ENCODE results near the gene DCAF5. TPM values are rescaled to one million over a fixed set of nuclear protein-coding genes. Genes with fewer than 3 reads are reported as not detected.
A peak's percentile ranks its signal among the peaks of the same experiment; 100 is the strongest.

Gene DCAF5
- total RNA-seq, 1 experiment from 2014 or later, result 23.5 TPM

GRCh38 chr14:69135133-69135532 is 17.8 kb downstream of the DCAF5 start:
- TF ChIP-seq CTCF (IDR thresholded peaks at IDR 0.05; ENCODE audit: unreplicated experiment), result no peak
- H3K4me3 Mint-ChIP-seq (ENCODE audit: low read depth, unreplicated experiment), result no peak overlapping the region
- no TSS peak for BruUV-seq (replicated peaks)
- CTCF ChIA-PET, result no interaction called here
- H3K4me1 Mint-ChIP-seq (ENCODE audit: low read depth, unreplicated experiment), result peaks cover 17% of the 10 kb centered on the region
- no peak overlapping the region for H3K27ac Mint-ChIP-seq (ENCODE audit: unreplicated experiment)
- H3K27me3 Mint-ChIP-seq (ENCODE audit: unreplicated experiment), result no peaks in the 10 kb centered on the region
- H3K36me3 Mint-ChIP-seq (ENCODE audit: insufficient read depth, unreplicated experiment), result no peaks in the 10 kb centered on the region
- DNase-seq, result no peak
- no peaks in the 10 kb centered on the region for H3K9me3 Mint-ChIP-seq (ENCODE audit: low read depth, unreplicated experiment)
- intact Hi-C loops (cut with micrococcal nuclease; ENCODE audit: unreplicated experiment), result no loop called here

- no peak for DNase-seq
- Mint-ChIP-seq H3K9me3 (ENCODE audit: low read depth, unreplicated experiment) (no peaks in the 10 kb centered on the region), H3K27me3 (ENCODE audit: unreplicated experiment) (no peaks in the 10 kb centered on the region), H3K27ac (ENCODE audit: unreplicated experiment) (peak overlapping the region; percentile 48), H3K36me3 (ENCODE audit: insufficient read depth, unreplicated experiment) (no peaks in the 10 kb centered on the region), H3K4me1 (ENCODE audit: low read depth, unreplicated experiment) (peaks cover 17% of the 10 kb centered on the region), H3K4me3 (ENCODE audit: low read depth, unreplicated experiment) (no peak overlapping the region)
- CTCF ChIA-PET, result interaction anchor here (0.6 to 1.3 kb wide), 4 partner anchors 11 to 342 kb away, joined by 3 to 6 read pairs (median 4); no protein-coding TSS in a partner anchor
- TF ChIP-seq CTCF (IDR thresholded peaks at IDR 0.05; ENCODE audit: unreplicated experiment), result no peak
- BruUV-seq (replicated peaks), result no TSS peak
- intact Hi-C loops (cut with micrococcal nuclease; ENCODE audit: unreplicated experiment), result no loop called here
These were observed 19.5 kb downstream of the DCAF5 start for GRCh38 chr14:69133206-69134125.

GRCh38 chr14:69132513-69133181 is 20.3 kb downstream of the DCAF5 start:
- H3K4me1 Mint-ChIP-seq (ENCODE audit: low read depth, unreplicated experiment), result peaks cover 17% of the 10 kb centered on the region
- DNase-seq, result no peak
- TF ChIP-seq CTCF (IDR thresholded peaks at IDR 0.05; ENCODE audit: unreplicated experiment), result no peak
- peak overlapping the region; percentile 48 for H3K27ac Mint-ChIP-seq (ENCODE audit: unreplicated experiment)
- no peaks in the 10 kb centered on the region for H3K9me3 Mint-ChIP-seq (ENCODE audit: low read depth, unreplicated experiment)
- BruUV-seq (replicated peaks), result no TSS peak
- no peaks in the 10 kb centered on the region for H3K27me3 Mint-ChIP-seq (ENCODE audit: unreplicated experiment)
- no peak overlapping the region for H3K4me3 Mint-ChIP-seq (ENCODE audit: low read depth, unreplicated experiment)
- CTCF ChIA-PET, result interaction anchor here (0.9 to 1.3 kb wide), 3 partner anchors 10 to 343 kb away, joined by 3 to 6 read pairs (median 4); no protein-coding TSS in a partner anchor
- H3K36me3 Mint-ChIP-seq (ENCODE audit: insufficient read depth, unreplicated experiment), result no peaks in the 10 kb centered on the region
- intact Hi-C loops (cut with micrococcal nuclease; ENCODE audit: unreplicated experiment), result no loop called here

- Mint-ChIP-seq H3K9me3 (ENCODE audit: low read depth, unreplicated experiment) (no peaks in the 10 kb centered on the region), H3K4me3 (ENCODE audit: low read depth, unreplicated experiment) (no peak overlapping the region), H3K27me3 (ENCODE audit: unreplicated experiment) (no peaks in the 10 kb centered on the region), H3K36me3 (ENCODE audit: insufficient read depth, unreplicated experiment) (no peaks in the 10 kb centered on the region), H3K27ac (ENCODE audit: unreplicated experiment) (no peak overlapping the region), H3K4me1 (ENCODE audit: low read depth, unreplicated experiment) (peaks cover 17% of the 10 kb centered on the region)
- no peak for TF ChIP-seq CTCF (IDR thresholded peaks at IDR 0.05; ENCODE audit: unreplicated experiment)
- no peak for DNase-seq
- intact Hi-C loops (cut with micrococcal nuclease; ENCODE audit: unreplicated experiment), result no loop called here
- no TSS peak for BruUV-seq (replicated peaks)
- CTCF ChIA-PET, result no interaction called here
These were observed 21.7 kb downstream of the DCAF5 start for GRCh38 chr14:69131176-69131575.

Measured in Calu3 (cell line).